ENCODE results near the gene MRPL14. TPM values are rescaled to one million over a fixed set of nuclear protein-coding genes. Genes with fewer than 3 reads are reported as not detected.
"Not testable (repeated sequence)": the region's sequence is repeated elsewhere in the genome, so short reads cannot be mapped to it uniquely, and the experiment has no call there.

Gene MRPL14
- total and polyA plus RNA-seq, 8 donors: 8.7 to 30.4 (median 14.1) TPM

DNA sequence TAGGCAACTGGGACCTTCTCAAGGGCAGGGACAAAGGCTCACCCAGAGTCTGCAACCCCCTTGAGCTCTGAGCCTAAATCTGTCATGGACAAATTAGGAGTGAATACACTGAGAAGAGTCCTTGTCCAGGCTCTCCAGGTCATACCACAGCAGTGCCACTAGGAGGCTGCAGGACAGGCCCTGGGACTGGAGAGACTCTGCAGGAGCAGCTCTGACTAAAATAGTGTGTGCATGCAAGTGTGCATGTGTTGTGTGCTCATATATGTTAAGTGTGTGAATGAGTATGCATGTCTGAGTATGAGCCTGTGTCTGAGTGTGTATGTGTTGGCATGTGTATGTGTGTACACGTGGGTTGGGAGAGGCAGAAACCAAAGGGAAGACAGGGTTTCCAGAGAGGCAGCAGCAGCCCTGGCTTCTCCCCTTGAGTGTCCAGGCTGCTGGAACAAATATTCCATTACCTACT, 27.1 kb downstream of the MRPL14 start:
- peaks cover 0 to 5% (median 0%) of the 10 kb centered on the region in 3 donors for H3K36me3 ChIP-seq
- peak in 3 of 4 donors; percentile 51 to 65 (median 51) for ATAC-seq
- intact Hi-C loops (cut with DNase I): loop anchor here in 1 of 3 donors (5.0 kb wide), 1 partner anchor 37 kb away; no protein-coding TSS in a partner anchor
- no peak for FAIRE-seq
- DNase-seq: no peak
- H3K9me3 ChIP-seq: no peaks in the 10 kb centered on the region
- no peak overlapping the region for H3K4me3 ChIP-seq
- H3K27me3 ChIP-seq: no peaks in the 10 kb centered on the region
- 38 to 50% methylated on average over 1 of the region's 1 CpG for WGBS, 2 donors
- H3K4me1 ChIP-seq: peaks cover 0 to 2% (median 0%) of the 10 kb centered on the region in 3 donors
- H3K27ac ChIP-seq: no peak overlapping the region
- TF ChIP-seq, protein P1, sequence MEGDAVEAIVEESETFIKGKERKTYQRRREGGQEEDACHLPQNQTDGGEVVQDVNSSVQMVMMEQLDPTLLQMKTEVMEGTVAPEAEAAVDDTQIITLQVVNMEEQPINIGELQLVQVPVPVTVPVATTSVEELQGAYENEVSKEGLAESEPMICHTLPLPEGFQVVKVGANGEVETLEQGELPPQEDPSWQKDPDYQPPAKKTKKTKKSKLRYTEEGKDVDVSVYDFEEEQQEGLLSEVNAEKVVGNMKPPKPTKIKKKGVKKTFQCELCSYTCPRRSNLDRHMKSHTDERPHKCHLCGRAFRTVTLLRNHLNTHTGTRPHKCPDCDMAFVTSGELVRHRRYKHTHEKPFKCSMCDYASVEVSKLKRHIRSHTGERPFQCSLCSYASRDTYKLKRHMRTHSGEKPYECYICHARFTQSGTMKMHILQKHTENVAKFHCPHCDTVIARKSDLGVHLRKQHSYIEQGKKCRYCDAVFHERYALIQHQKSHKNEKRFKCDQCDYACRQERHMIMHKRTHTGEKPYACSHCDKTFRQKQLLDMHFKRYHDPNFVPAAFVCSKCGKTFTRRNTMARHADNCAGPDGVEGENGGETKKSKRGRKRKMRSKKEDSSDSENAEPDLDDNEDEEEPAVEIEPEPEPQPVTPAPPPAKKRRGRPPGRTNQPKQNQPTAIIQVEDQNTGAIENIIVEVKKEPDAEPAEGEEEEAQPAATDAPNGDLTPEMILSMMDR (IDR thresholded peaks at IDR 0.05): peak in 2 of 4 donors; percentile 22 to 40

DNA sequence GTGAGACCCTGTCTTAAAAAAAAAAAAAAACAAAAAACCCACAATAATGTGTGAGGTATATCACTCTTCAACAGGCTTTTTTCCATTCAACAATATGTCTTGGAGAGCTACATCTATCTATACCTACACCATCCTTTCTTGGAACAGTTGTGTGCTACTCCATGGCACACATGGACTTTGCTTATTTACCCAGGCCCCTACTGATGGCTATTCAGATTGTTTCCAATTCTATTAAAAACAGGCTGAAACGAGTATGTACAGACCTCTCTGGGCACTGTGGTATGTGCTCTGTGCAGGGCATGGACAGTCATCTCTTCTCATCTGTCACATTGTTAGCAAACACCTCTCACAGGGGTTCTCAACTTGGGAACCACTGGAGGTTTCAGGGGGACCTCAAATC, 28.1 kb downstream of the MRPL14 start:
- no peak overlapping the region for H3K27ac ChIP-seq
- peaks cover 0 to 5% (median 0%) of the 10 kb centered on the region in 3 donors for H3K36me3 ChIP-seq
- H3K27me3 ChIP-seq: no peaks in the 10 kb centered on the region
- H3K4me3 ChIP-seq: no peak overlapping the region
- WGBS, 2 donors: 6 to 22% methylated on average over 1 of the region's 1 CpG
- FAIRE-seq (no peak), DNase-seq (no peak), ATAC-seq (no peak)
- H3K9me3 ChIP-seq: no peaks in the 10 kb centered on the region
- intact Hi-C loops (cut with DNase I): loop anchor here in 2 of 3 donors (5.0 kb wide), 1 partner anchor 53 kb away; no protein-coding TSS in a partner anchor
- H3K4me1 ChIP-seq: peaks cover 0 to 8% (median 0%) of the 10 kb centered on the region in 3 donors
- TF ChIP-seq, protein P1 (IDR thresholded peaks at IDR 0.05): no peak

DNA sequence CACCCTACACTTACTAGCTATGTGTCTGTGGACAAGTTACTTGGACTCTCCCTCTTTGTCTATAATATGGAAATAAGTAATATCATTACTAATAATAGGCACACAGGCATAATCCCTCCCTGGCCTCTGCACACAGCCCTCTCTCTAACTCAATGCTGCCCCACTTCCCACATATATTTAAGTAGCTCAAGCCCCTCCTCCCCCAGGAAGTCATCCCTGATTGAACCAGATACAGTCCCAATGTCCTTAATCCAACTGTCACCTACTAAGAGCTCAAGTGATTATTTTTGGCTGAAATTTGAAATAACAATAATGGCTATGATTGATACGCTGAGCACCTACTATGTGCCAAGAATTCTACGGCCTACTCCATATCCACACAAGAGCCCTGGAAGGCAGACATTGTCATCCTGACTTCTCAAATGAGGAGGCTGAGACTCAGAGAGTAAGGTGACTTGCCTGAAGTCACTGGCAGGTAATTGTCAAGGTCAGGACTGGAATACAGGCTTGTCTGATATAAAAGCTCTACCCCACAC, 29.4 kb downstream of the MRPL14 start:
- no peak for FAIRE-seq
- H3K27ac ChIP-seq: no peak overlapping the region
- TF ChIP-seq, protein P1 (IDR thresholded peaks at IDR 0.05): no peak
- H3K36me3 ChIP-seq: peaks cover 0 to 5% (median 0%) of the 10 kb centered on the region in 3 donors
- 26 to 93% methylated on average over 2 of the region's 2 CpGs for WGBS, 2 donors
- intact Hi-C loops (cut with DNase I): loop anchor here in 2 of 3 donors (5.0 kb wide), 1 partner anchor 54 kb away; no protein-coding TSS in a partner anchor
- DNase-seq: no peak
- no peak overlapping the region for H3K4me3 ChIP-seq
- no peaks in the 10 kb centered on the region for H3K9me3 ChIP-seq
- H3K4me1 ChIP-seq: peaks cover 0 to 10% (median 0%) of the 10 kb centered on the region in 3 donors
- H3K27me3 ChIP-seq: no peaks in the 10 kb centered on the region
- ATAC-seq: no peak

DNA sequence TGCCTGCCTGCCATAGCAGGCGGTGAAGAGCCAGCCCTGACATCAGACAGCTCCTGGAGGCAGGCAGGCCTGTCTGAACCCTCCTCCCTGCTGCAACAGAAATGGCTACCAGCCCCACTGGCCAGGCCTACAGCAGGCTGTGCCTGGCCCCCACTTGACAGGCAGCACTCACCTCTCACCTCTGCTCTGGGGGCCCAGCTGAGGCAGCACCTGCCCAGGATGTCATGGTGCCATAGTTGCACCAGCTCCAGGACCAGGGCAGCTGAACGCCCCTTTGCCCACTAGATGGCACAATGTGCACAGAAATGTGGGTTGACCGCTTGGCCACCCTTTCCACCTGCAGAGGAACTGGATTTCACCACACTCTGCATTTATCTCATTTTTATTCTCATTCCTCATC, 30.6 kb downstream of the MRPL14 start:
- Histone ChIP-seq H3K9me3 (no peaks in the 10 kb centered on the region), H3K36me3 (peaks cover 0 to 5% (median 0%) of the 10 kb centered on the region in 3 donors), H3K27ac (no peak overlapping the region), H3K27me3 (no peaks in the 10 kb centered on the region), H3K4me3 (no peak overlapping the region), H3K4me1 (peaks cover 0 to 10% (median 0%) of the 10 kb centered on the region in 3 donors)
- TF ChIP-seq, protein P1 (IDR thresholded peaks at IDR 0.05): peak; percentile 62 to 76 (median 70)
- ATAC-seq: peak; percentile 82 to 92 (median 88)
- DNase-seq: peak; percentile 69 to 87 (median 78)
- WGBS, 2 donors: 31 to 33% methylated on average over 3 of the region's 3 CpGs
- intact Hi-C loops (cut with DNase I): loop anchor here in 2 of 3 donors (5.0 kb wide), 1 partner anchor 56 kb away; no protein-coding TSS in a partner anchor
- FAIRE-seq: no peak

DNA sequence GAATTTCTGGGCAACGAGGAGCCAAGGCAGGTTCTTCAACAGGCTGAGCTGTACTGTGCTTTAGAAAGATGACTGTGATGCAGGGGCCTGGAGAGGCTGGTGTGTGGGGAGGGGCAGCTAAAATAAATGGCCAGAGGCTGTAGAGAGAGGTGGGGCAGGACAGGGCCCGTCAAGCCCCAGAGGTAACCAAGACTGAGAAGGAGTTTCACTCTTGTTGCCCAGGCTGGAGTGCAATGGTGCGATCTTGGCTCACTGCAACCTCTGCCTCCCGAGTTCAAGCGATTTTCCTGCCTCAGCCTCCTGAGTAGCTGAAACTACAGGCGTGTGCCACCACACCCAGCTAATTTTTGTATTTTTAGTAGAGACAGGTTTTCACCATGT, 32.0 kb downstream of the MRPL14 start:
- H3K4me3 ChIP-seq, H3K4me1 ChIP-seq, H3K9me3 ChIP-seq, H3K36me3 ChIP-seq, H3K27me3 ChIP-seq, FAIRE-seq, DNase-seq: not testable (repeated sequence)
- peak overlapping the region in 2 of 4 donors; percentile 37 to 63 for H3K27ac ChIP-seq
- ATAC-seq: peak in 1 of 4 donors; percentile 3
- intact Hi-C loops (cut with DNase I): loop anchor here in 2 of 3 donors (5.0 kb wide), 1 partner anchor 57 kb away; no protein-coding TSS in a partner anchor
- 75 to 81% methylated on average over 6 of the region's 6 CpGs for WGBS, 2 donors

Data from pancreas (tissue), 10 donors.